Gastroesophageal sphincter (tissue), 4 donors: ENCODE data around the gene PEA15. TPM values are rescaled to one million over a fixed set of nuclear protein-coding genes. Genes with fewer than 3 reads are reported as not detected.

Experiments
- ATAC-seq: fragments of 150-250 bp; one replicate; pipeline ENCODE4 v1.9.1; 2016; ENCODE audit warnings: mild to moderate bottlenecking, moderate library complexity
- H3K27ac ChIP-seq, 4 donors: fragments of 200-600 bp; sonication (generic) in 3 of 4; 1 replicate in 3 of 4; 2 replicates in 1 of 4; pipeline ENCODE4 v1.5.1; 2016 to 2019
- H3K27me3 ChIP-seq: fragments of 200-600 bp; sonication (generic); one replicate; pipeline ENCODE4 v1.5.1; 2019
- H3K36me3 ChIP-seq, 2 donors: fragments of 200-600 bp; sonication (generic); one replicate each; pipeline ENCODE4 v1.5.1; 2019; ENCODE audit warnings: control low read depth in 1 of 2
- H3K4me1 ChIP-seq, 3 donors: fragments of 200-600 bp; sonication (generic); 1 replicate in 2 of 3; 2 replicates in 1 of 3; pipeline ENCODE4 v1.5.1; 2016 to 2019; ENCODE audit warnings: control low read depth in 2 of 3
- H3K4me3 ChIP-seq, 2 donors: fragments of 200-600 bp; sonication (generic); one replicate each; pipeline ENCODE4 v1.5.1; 2019; ENCODE audit warnings: mild to moderate bottlenecking in 1 of 2, moderate library complexity in 1 of 2
- H3K9me3 ChIP-seq, 3 donors: fragments of 200-600 bp; sonication (generic); one replicate each; pipeline ENCODE4 v1.5.1; 2017 to 2019; ENCODE audit warnings: control low read depth in 2 of 3
- CTCF ChIP-seq, 4 experiments: fragments of 200-600 bp in 2 of 4; fragments of 450-650 bp in 2 of 4; sonication (generic) in 1 of 4; IDR thresholded peaks; one replicate each; pipeline ENCODE4 v1.5.1; 2017 to 2019; ENCODE audit warnings: antibody characterized with exemption in 4 of 4, mild to moderate bottlenecking in 2 of 4, moderate library complexity in 2 of 4
- EP300 ChIP-seq: sonication (generic); formaldehyde crosslinking; IDR thresholded peaks from one replicate; pipeline ENCODE4 v1.6.1; 2017; ENCODE audit warnings: antibody characterized with exemption, mild to moderate bottlenecking
- POLR2A ChIP-seq, 2 donors: fragments of 450-650 bp; IDR thresholded peaks; one replicate each; pipeline ENCODE4 v1.6.1; 2017; ENCODE audit warnings: antibody characterized with exemption in 2 of 2, mild to moderate bottlenecking in 2 of 2, moderate library complexity in 1 of 2
- POLR2AphosphoS5 ChIP-seq: sonication (generic); formaldehyde crosslinking; IDR thresholded peaks from one replicate; pipeline ENCODE4 v1.6.1; 2017; ENCODE audit warnings: antibody characterized with exemption
- WGBS, 2 donors: methylation state at CpG; one replicate each; pipeline ENCODE4 v1.1.5; 2018; ENCODE audit warnings: low coverage in 1 of 2; 5-methylcytosine and 5-hydroxymethylcytosine counted together
- total RNA-seq, 4 donors: library from RNA; depleted of rRNA; stranded (reverse); fragments of >200 nt; gene quantifications; one replicate each; pipeline ENCODE4 v1.1.0, GENCODE V29; 2016

The PEA15 gene
- total RNA-seq, 4 donors from 2014 or later, result 94.6 to 325 (median 164) TPM

DNA sequence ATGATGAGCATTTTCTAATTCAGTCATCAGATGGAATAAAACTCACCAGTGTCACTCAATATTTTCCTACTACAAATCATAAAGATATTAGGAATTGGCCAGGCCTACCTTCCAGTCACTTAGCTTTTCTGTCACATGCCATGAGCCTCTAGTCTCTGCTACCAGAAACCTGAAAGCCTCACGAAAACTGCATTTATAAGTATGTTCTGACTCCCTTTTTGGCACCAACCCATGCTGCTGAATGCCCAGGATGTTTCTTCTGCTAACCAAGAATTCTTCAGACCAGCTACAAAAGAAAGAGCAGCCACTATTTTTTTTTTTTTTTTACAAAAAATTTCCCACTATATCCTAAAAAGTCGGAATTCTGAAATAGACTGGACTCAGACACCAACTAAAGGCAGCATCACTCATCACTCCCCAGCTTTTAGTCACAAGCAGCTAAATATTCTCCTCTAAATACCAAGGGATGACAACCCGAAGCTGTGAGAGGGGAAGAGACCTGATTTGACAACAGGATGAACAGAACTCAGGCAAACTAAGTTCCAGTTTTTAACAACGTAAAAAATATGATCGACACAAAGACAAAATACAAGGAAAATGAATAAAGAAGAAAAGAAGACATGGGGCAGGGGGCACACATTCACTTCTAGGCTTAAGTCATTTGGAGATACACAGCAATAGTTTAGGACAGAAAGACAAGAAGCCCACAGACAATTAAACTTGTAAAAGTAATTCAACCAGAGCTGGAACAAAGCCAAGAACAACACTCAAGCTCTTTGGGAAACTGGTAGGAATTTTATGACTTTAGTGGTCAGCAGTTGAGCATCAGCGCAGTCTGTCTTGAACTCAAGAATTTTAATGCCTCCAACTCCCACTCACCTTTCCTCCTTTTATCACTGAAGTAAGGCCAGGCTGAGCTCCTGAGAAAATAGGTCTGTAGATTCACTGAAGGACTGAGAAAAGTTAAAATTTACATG lies 55.5 kb downstream of the PEA15 start:
- Histone ChIP-seq H3K27me3 (no peaks in the 10 kb centered on the region), H3K4me3 (peak overlapping the region; percentile 85 to 91), H3K36me3 (peaks cover 0 to 5% of the 10 kb centered on the region in 2 donors), H3K9me3 (no peaks in the 10 kb centered on the region), H3K4me1 (peaks cover 18 to 63% (median 22%) of the 10 kb centered on the region in 3 donors), H3K27ac (peak overlapping the region; percentile 95 to 98 (median 96))
- WGBS, 2 donors, result 17 to 26% methylated on average over 3 to 6 of the region's 6 CpGs
- no peak for ATAC-seq
- TF ChIP-seq CTCF (IDR thresholded peaks at IDR 0.05), result no peak
- TF ChIP-seq EP300, result no peak
- no peak for TF ChIP-seq POLR2AphosphoS5
- TF ChIP-seq POLR2A (IDR thresholded peaks at IDR 0.05), result no peak

DNA sequence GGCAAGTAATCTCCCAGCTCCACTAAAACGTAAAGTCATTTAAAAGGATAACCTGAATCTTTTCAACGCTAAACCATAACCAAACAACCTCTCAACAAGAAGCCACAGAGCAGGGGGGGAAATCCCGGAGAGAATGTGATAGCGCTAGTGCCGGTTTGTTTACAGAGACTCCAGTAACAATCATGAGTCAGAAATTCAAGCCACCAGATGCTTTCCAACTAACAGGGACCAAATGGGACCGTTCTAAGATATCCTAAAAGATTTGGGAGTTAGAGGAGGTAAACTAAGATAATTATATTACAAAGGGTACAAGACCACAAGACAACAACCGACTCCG lies 56.3 kb downstream of the PEA15 start:
- Histone ChIP-seq H3K36me3 (peaks cover 0 to 5% of the 10 kb centered on the region in 2 donors), H3K9me3 (no peaks in the 10 kb centered on the region), H3K27me3 (no peaks in the 10 kb centered on the region), H3K4me1 (peaks cover 18 to 55% (median 18%) of the 10 kb centered on the region in 3 donors), H3K4me3 (peak overlapping the region; percentile 85 to 91), H3K27ac (peak overlapping the region; percentile 95 to 98 (median 96))
- no peak for ATAC-seq
- TF ChIP-seq CTCF (IDR thresholded peaks at IDR 0.05), result no peak
- peak; percentile 40 for TF ChIP-seq POLR2AphosphoS5
- whole genome bisulfite sequencing, 2 donors, result 0 to 4% methylated on average over 8 of the region's 8 CpGs

GRCh38 chr1:160261893-160262794 lies 57.0 kb downstream of the PEA15 start, which contains the start of gene DCAF8:
DCAF8 (minus strand) TSS chr1:160262549; CDS start chr1:160244008, 18,541 bp downstream.
- peaks cover 0 to 5% of the 10 kb centered on the region in 2 donors for H3K36me3 ChIP-seq
- no peaks in the 10 kb centered on the region for H3K9me3 ChIP-seq
- peak; percentile 99 for ATAC-seq
- peak within 1 kb of the TSS; percentile 95 to 98 (median 96) for H3K27ac ChIP-seq
- peaks cover 13 to 49% (median 18%) of the 10 kb centered on the region in 3 donors for H3K4me1 ChIP-seq
- WGBS, 2 donors, result 0% methylated on average over 8 to 14 of the region's 67 CpGs
- H3K4me3 ChIP-seq, result peak within 1 kb of the TSS; percentile 85 to 91
- no peaks in the 10 kb centered on the region for H3K27me3 ChIP-seq
- TF ChIP-seq POLR2A (IDR thresholded peaks at IDR 0.05) (peak; percentile 87 to 90), POLR2AphosphoS5 (peak; percentile 93), EP300 (no peak)

- TF ChIP-seq POLR2AphosphoS5 (no peak), CTCF (IDR thresholded peaks at IDR 0.05) (no peak), EP300 (no peak), POLR2A (IDR thresholded peaks at IDR 0.05) (no peak)
- ATAC-seq, result no peak
- H3K4me3 ChIP-seq, result no peak overlapping the region
- 72 to 85% methylated on average over 4 of the region's 4 CpGs for WGBS, 2 donors
- no peaks in the 10 kb centered on the region for H3K27me3 ChIP-seq
- H3K27ac ChIP-seq, result no peak overlapping the region
- no peaks in the 10 kb centered on the region for H3K36me3 ChIP-seq
- H3K9me3 ChIP-seq, result no peaks in the 10 kb centered on the region
- H3K4me1 ChIP-seq, result peaks cover 5 to 22% (median 10%) of the 10 kb centered on the region in 3 donors
Measured at GRCh38 chr1:160264795-160265307, 59.7 kb downstream of the PEA15 start.

Other genes with a start within 250 kb of the PEA15 start
- gene PIGM, start 173.4 kb upstream of the PEA15 start, total RNA-seq, result 1 to 10 TPM; 3.7 to 5.4 (median 4.4) TPM
- not detected for gene KCNJ10, start 135.2 kb upstream of the PEA15 start, total RNA-seq
- not detected for gene KCNJ9, start 123.8 kb upstream of the PEA15 start, total RNA-seq
- gene IGSF8, start 106.8 kb upstream of the PEA15 start, total RNA-seq, result 10 to 100 TPM; 17.1 to 23.0 (median 19.4) TPM
- gene ATP1A2, start 89.6 kb upstream of the PEA15 start, total RNA-seq, result 100 to 1,000 TPM; 100 to 348 (median 142) TPM
- under 1 TPM in 1 of 4 donors, not detected in 3; 0.47 TPM for gene ATP1A4, start 53.8 kb upstream of the PEA15 start, total RNA-seq
- gene CASQ1, start 14.8 kb upstream of the PEA15 start, total RNA-seq, result 1 to 10 TPM; 1.3 to 8.8 (median 2.2) TPM
- 100 to 1,000 TPM; 154 to 211 (median 159) TPM for gene DCAF8, start 57.2 kb downstream of the PEA15 start, total RNA-seq
- 10 to 100 TPM; 50.0 to 96.8 (median 61.1) TPM for gene PEX19, start 79.7 kb downstream of the PEA15 start, total RNA-seq
- 100 to 1,000 TPM in 2 of 4 donors, 10 to 100 TPM in 2; 92.3 to 127 (median 111) TPM for gene COPA, start 137.9 kb downstream of the PEA15 start, total RNA-seq
- 10 to 100 TPM; 41.5 to 49.2 (median 47.5) TPM for gene NCSTN, start 138.0 kb downstream of the PEA15 start, total RNA-seq
- not detected for gene NHLH1, start 161.7 kb downstream of the PEA15 start, total RNA-seq
- gene VANGL2, start 195.2 kb downstream of the PEA15 start, total RNA-seq, result 1 to 10 TPM in 3 of 4 donors, under 1 TPM in 1; 0.62 to 8.5 (median 4.3) TPM